HL-60/S4 treated with phorbol 12-myristate 13-acetate at 8.2 ng/mL for 4 days and 3 days (cell line): ENCODE data around the gene MYOG.

Source experiments
- in situ Hi-C: fragments of 300-500 bp; cut with MboI; formaldehyde crosslinking; loops from 2 replicates; pipeline ENCODE4 v1.15.0; 2022; ENCODE audit warnings: low sequenced_read_pairs

MYOG gene

GRCh38 chr1:203120325-203121153, 34.7 kb upstream of the MYOG start:
- in situ Hi-C loops = loop anchor here (10.0 kb wide), 2 partner anchors 86 to 94 kb away; no protein-coding TSS in a partner anchor

- in situ Hi-C loops = no loop called here
These were observed 32.1 kb upstream of the MYOG start for GRCh38 chr1:203117611-203118575.

- in situ Hi-C loops = no loop called here
These were observed 30.4 kb upstream of the MYOG start for GRCh38 chr1:203116091-203116820.

- in situ Hi-C loops = no loop called here
These were observed 28.4 kb upstream of the MYOG start for GRCh38 chr1:203114202-203114601.

- in situ Hi-C loops = no loop called here
These were observed 27.5 kb upstream of the MYOG start for GRCh38 chr1:203113308-203113707.

GRCh38 chr1:203112475-203112874, 26.7 kb upstream of the MYOG start:
- in situ Hi-C loops = no loop called here

- in situ Hi-C loops = no loop called here
These were observed 19.1 kb upstream of the MYOG start for GRCh38 chr1:203104789-203105390.

GRCh38 chr1:203103829-203104495, 18.1 kb upstream of the MYOG start:
- in situ Hi-C loops = no loop called here

- in situ Hi-C loops = no loop called here
These were observed 17.4 kb upstream of the MYOG start for GRCh38 chr1:203103216-203103615.

GRCh38 chr1:203101813-203102634, 16.2 kb upstream of the MYOG start:
- in situ Hi-C loops = no loop called here

GRCh38 chr1:203100516-203100869, 14.7 kb upstream of the MYOG start:
- in situ Hi-C loops = no loop called here

GRCh38 chr1:203099805-203100515, 14.1 kb upstream of the MYOG start:
- in situ Hi-C loops = no loop called here

- in situ Hi-C loops = no loop called here
These were observed 13.2 kb upstream of the MYOG start for GRCh38 chr1:203098914-203099520.

GRCh38 chr1:203098445-203098844, 12.6 kb upstream of the MYOG start:
- in situ Hi-C loops = no loop called here

- in situ Hi-C loops = no loop called here
These were observed 11.2 kb upstream of the MYOG start for GRCh38 chr1:203097001-203097400.

- in situ Hi-C loops = no loop called here
These were observed 10.8 kb upstream of the MYOG start for GRCh38 chr1:203096566-203096965.

GRCh38 chr1:203095061-203095690, 9.4 kb upstream of the MYOG start:
- in situ Hi-C loops = no loop called here
